ENCODE measurements around the gene SNUPN.
"Not testable (repeated sequence)": the region's sequence is repeated elsewhere in the genome, so short reads cannot be mapped to it uniquely, and the experiment has no call there.

The SNUPN gene

GRCh38 chr15:75637245-75638009 is 11.9 kb upstream of the SNUPN start:
- FAIRE-seq = no peak
- no peak for DNase-seq (ENCODE audit: low spot score)

GRCh38 chr15:75636026-75636425 is 10.5 kb upstream of the SNUPN start:
- FAIRE-seq (no peak), DNase-seq (ENCODE audit: low spot score) (no peak)

GRCh38 chr15:75633922-75634321 is 8.4 kb upstream of the SNUPN start:
- FAIRE-seq; DNase-seq (ENCODE audit: low spot score): not testable (repeated sequence)

- DNase-seq (ENCODE audit: low spot score) (no peak), FAIRE-seq (no peak)
Measured at GRCh38 chr15:75631935-75632334, 6.4 kb upstream of the SNUPN start.

GRCh38 chr15:75622505-75622904 is 3.0 kb downstream of the SNUPN start:
- DNase-seq (ENCODE audit: low spot score) (no peak), FAIRE-seq (no peak)

- no peak for DNase-seq (ENCODE audit: low spot score)
Measured at GRCh38 chr15:75620841-75621391, 4.6 kb downstream of the SNUPN start.

GRCh38 chr15:75620058-75620820 is 5.3 kb downstream of the SNUPN start:
- FAIRE-seq (no peak), DNase-seq (ENCODE audit: low spot score) (no peak)

More at GRCh38 chr15:75620841-75621391, 4.6 kb downstream of the SNUPN start:
- FAIRE-seq = no peak

GRCh38 chr15:75616766-75617165 is 8.8 kb downstream of the SNUPN start:
- FAIRE-seq = no peak
- DNase-seq (ENCODE audit: low spot score) = no peak

- no peak for DNase-seq (ENCODE audit: low spot score)
- FAIRE-seq = no peak
Measured at GRCh38 chr15:75606711-75607699, 18.5 kb downstream of the SNUPN start.

- no peak for FAIRE-seq
- no peak for DNase-seq (ENCODE audit: low spot score)
Measured at GRCh38 chr15:75606026-75606425, 19.5 kb downstream of the SNUPN start.

GRCh38 chr15:75599401-75599800 is 26.1 kb downstream of the SNUPN start:
- no peak for FAIRE-seq
- DNase-seq (ENCODE audit: low spot score) = no peak

- no peak for FAIRE-seq
- DNase-seq (ENCODE audit: low spot score) = no peak
Measured at GRCh38 chr15:75598361-75598760, 27.2 kb downstream of the SNUPN start.

- DNase-seq (ENCODE audit: low spot score) (no peak), FAIRE-seq (no peak)
Measured at GRCh38 chr15:75597667-75598341, 27.7 kb downstream of the SNUPN start.

- DNase-seq (ENCODE audit: low spot score) (no peak), FAIRE-seq (no peak)
Measured at GRCh38 chr15:75596703-75597345, 28.7 kb downstream of the SNUPN start.

- FAIRE-seq (no peak), DNase-seq (ENCODE audit: low spot score) (no peak)
Measured at GRCh38 chr15:75594276-75594675, 31.2 kb downstream of the SNUPN start.

- no peak for FAIRE-seq
- no peak for DNase-seq (ENCODE audit: low spot score)
Measured at GRCh38 chr15:75591655-75592364, 33.7 kb downstream of the SNUPN start.

- no peak for FAIRE-seq
- DNase-seq (ENCODE audit: low spot score) = no peak
Measured at GRCh38 chr15:75590239-75590638, 35.3 kb downstream of the SNUPN start.

- FAIRE-seq (no peak), DNase-seq (ENCODE audit: low spot score) (no peak)
Measured at GRCh38 chr15:75589071-75589470, 36.5 kb downstream of the SNUPN start.

GRCh38 chr15:75586422-75586821 is 39.1 kb downstream of the SNUPN start:
- FAIRE-seq; DNase-seq (ENCODE audit: low spot score): not testable (repeated sequence)
